HG03342 (cell line): ENCODE measurements around the gene MTM1.

Experiments used
- ATAC-seq: cut with Tn5 transposase; IDR thresholded peaks from one replicate; pipeline ENCODE4 v1.9.1; 2021; ENCODE audit warnings: mild to moderate bottlenecking, moderate library complexity; ENCODE audit not compliant: unreplicated experiment

MTM1 gene

DNA sequence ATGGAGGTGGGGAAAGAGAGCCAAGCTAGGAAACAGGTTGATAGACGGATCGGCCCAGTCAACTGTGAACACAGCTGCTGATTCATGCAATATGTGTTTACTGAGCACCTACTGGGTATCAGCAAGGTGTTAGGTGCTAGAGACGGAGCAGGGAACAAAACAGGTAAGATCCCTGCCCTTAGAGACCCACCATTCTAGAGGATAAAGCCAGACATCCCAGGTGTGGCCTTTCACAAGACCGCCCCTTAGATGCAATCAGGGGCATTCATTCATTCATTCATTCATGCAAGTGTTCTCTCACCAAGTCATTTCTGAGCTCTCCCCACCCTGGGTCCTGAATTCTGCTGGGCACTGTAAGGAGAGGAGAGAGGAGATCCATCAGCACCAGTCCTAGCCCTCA is 20.2 kb upstream of the MTM1 start:
- ATAC-seq: no peak

DNA sequence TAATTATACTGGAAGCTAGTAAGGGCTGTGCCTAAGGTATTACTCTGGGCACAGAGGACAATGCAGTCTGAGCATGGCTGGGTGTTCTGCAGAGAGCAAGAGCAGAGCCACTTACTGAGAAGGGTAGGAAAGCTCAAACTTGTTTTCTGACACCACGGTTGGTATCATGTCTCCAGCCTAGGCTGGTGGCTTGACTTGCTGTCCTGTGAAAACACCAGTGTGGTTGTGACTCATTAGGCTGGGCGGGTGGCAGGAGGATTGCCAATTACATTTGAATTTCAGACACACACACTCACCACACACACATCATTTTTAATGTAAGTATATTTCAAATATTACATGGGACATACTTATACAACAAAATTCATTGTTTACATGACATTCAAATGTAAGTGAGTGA is 19.7 kb upstream of the MTM1 start:
- ATAC-seq: no peak

DNA sequence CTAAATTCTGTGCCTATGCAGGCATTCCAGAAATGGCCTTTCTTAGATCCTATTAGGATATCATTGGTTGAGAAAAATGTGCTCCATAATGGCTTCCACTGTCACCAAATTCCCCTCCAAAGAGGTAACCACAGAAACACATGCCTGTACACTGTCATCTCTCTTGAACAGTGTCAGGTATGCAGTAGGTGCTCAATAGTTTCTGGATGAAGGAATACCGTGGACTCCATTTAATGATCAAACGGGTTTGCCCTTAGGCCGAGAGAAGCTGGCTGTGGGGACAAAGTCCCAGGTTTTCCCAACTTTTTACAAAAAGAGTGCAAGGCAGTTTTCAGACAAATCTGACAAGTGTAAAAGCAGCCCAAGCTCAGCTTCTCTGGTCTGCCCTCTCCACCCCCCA is 16.5 kb upstream of the MTM1 start:
- no peak for ATAC-seq

DNA sequence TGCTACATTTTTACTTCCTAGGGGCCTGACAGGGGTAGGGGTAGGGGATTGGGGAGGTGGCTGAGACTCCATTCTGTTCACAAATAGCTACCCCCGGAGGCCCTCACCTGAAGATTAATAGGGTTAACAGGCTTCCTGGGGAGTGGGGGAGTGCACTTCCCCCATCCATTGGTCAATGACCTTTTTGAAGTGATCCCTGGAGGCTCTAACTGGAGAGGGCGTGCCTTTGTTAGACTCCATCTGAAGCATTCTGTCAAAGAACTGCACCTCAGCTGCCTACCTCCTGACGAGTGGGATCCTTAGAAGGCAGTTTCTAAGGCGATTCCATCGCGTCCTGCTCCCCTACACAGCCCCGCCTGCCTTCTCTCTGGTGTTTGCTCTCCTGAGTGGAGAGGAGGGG is 10.0 kb upstream of the MTM1 start:
- no peak for ATAC-seq

GRCh38 chrX:150564838-150565237 is 3.6 kb upstream of the MTM1 start:
- no peak for ATAC-seq

GRCh38 chrX:150565551-150565950 is 2.9 kb upstream of the MTM1 start:
- ATAC-seq: no peak

DNA sequence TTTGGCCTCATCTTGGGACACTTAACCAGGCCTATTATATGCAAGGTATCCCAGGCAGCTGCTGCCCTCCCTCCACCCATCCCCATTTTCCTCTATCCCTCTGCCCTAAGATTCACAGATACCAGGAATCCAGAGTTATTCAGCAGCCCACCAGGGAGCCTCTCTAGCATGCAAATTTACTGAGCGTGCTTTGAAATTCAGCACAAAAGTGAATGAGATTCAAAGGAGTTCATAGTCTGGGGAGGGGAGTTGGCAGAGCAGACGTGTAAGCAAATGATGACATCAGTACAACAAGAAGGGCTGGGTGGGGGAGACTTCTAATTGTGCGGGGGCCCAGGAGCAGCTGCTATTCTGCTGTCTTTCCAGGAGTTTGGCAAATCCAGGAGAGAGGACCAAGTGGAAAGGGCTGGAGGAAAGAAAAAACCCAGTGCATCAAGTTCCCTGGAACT is 1.7 kb upstream of the MTM1 start:
- no peak for ATAC-seq

DNA sequence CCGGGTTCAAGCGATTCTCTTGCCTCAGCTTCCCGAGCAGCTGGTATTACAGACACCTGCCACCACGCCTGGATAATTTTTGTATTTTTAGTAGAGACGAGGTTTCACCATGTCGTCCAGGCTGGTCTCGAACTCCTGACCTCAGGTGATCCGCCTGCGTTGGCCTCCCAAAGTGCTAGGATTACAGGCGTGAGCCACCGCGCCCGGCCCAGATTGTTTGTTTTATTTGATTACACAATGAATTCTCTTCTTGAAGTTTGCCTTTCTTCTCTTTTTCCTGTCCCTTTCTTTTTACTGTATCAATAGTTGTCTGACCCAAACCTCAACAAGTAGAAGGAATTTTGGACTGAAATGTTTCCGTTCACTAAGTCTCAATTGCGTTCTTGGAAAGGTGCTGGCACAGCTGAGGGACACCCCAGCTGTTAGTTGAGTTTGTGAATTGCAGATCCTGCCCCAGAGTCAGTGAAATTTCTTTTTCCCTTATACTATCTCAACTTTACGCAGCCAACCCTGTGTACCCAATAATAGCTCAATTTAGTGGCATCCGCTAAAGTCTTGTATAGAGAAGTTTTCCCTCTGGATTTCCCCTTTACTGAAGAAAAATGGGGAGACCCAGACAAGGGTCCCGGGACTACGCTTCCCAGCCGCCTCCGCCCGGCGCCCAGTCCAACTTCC is 639 bp upstream of the MTM1 start:
- ATAC-seq: no peak

DNA sequence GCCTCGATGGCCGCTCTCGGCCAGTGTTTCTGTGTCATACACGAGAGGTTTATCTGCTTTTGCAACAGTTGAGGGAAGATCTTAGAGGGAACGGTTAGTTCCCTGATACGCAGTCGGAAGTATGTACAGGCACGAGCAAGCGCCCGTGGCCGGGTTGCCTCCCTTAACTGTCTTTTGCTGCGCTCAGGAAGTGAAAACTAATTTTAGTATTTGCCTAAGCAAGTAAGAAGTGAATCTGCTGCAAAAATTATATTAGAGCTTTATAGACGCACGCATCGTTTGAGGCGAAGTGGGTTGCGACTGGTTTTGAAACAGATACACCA is 695 bp downstream of the MTM1 start:
- peak; percentile 17 for ATAC-seq

GRCh38 chrX:150570512-150570911 is 2.1 kb downstream of the MTM1 start:
- ATAC-seq: no peak

- ATAC-seq: no peak
These were observed 3.8 kb downstream of the MTM1 start for GRCh38 chrX:150572206-150572605.

DNA sequence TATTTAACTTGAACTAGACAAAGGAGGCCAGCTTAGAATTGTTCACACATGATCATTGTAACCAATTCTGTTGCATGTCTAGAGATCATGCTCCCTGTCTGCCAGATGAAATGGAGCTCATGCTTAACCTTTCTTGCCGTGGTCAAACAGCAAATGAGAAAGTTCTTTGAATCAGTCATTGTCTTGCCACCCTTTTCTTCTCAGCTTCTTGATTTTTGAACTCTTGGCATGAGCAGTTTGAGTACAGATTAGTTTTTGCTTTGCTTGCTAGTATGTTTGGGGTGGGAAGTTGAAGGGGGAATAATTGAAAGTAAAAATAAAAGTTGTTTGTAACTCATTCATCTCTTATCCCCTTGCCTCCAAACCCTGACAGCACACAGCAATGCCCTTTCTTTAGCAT is 4.7 kb downstream of the MTM1 start:
- no peak for ATAC-seq

GRCh38 chrX:150573702-150574101 is 5.3 kb downstream of the MTM1 start:
- ATAC-seq: peak; percentile 49

GRCh38 chrX:150574559-150575418 is 6.4 kb downstream of the MTM1 start:
- ATAC-seq: peak; percentile 50

- ATAC-seq: no peak
These were observed 7.0 kb downstream of the MTM1 start for GRCh38 chrX:150575419-150575814.

DNA sequence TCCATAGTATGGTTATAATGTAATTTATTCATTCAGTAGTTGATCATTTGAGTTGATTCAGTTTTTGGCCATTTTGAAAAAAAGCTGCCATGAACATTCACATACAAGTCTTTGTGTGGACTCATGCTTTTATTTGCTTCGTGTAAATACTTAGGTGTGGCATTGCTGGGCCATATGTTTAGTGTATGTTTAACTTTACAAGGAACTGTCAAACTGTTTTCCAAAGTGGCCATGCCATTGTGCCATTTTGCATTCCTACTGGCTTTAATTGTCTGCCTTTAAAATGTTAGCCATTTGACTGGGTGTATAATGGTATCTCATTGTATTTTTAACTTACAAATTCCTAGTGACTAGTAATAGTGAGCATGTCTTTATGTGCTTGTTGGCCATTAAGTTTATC is 8.8 kb downstream of the MTM1 start:
- ATAC-seq: no peak

DNA sequence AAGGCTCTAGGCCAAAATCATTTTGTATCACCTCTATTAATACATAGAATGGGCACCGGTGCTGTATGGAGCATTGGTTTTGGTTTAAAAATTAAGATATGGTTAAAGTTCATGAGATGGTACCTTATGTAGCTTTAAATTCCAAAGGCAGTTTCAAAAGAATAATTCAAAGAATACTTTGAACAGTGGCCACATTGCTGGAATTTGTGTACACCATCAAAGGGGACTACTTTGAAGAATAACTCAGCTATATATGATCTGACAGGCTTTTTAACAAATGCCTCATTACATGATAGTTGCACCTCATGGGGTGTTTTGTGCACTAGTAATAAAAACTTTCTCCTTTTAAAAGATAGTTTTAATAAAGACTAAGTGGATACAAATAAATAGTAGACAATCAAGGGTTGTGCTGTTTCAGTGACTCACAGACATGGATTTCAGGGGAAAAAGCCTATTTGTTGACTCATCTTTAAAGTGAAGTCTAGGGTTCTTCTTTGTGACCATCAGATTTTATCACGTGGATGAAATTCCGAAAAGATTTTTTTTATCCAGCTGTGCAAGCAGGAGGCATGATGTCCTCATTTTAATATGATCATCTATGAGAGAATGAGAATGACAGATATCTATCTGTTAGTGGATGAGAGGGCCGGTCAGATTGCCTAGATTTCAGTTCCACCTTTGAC is 12.8 kb downstream of the MTM1 start:
- ATAC-seq: no peak

GRCh38 chrX:150582338-150582948 is 14.0 kb downstream of the MTM1 start:
- ATAC-seq: no peak

- ATAC-seq: no peak
These were observed 19.4 kb downstream of the MTM1 start for GRCh38 chrX:150587585-150588503.

DNA sequence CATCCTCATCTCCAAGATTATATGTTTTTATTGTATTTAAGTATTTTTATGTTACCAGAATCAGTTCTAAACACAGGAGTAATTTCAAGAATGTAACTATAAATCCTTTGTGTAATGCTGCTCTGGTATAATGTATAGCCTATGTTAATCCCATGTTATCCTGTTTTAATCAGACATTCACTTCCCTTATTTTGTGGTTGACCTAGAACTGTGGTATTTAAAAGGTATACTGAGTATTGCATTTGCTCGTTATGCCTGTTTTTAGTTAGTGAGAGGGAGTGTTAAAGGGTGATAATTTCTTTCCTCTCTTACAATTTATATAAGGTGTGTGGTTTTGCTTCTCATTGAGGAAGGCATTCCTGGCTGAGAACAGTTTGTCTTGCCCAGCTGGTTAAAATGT is 26.2 kb downstream of the MTM1 start:
- no peak for ATAC-seq
